AG09319 (cell line): ENCODE data around the gene PDSS2.

Experiments used
- DNase-seq: peaks from one replicate; pipeline ENCODE4 v3.0.0-alpha.2; 2010; ENCODE audit warnings: low read depth; ENCODE audit errors: extremely low read depth
- TF ChIP-seq, protein P1 (sequence below): IDR thresholded peaks from 2 replicates; pipeline ENCODE4 v1.5.1; 2011; ENCODE audit warnings: low read depth, mild to moderate bottlenecking, inconsistent platforms, low read length, moderate library complexity

The PDSS2 gene

DNA sequence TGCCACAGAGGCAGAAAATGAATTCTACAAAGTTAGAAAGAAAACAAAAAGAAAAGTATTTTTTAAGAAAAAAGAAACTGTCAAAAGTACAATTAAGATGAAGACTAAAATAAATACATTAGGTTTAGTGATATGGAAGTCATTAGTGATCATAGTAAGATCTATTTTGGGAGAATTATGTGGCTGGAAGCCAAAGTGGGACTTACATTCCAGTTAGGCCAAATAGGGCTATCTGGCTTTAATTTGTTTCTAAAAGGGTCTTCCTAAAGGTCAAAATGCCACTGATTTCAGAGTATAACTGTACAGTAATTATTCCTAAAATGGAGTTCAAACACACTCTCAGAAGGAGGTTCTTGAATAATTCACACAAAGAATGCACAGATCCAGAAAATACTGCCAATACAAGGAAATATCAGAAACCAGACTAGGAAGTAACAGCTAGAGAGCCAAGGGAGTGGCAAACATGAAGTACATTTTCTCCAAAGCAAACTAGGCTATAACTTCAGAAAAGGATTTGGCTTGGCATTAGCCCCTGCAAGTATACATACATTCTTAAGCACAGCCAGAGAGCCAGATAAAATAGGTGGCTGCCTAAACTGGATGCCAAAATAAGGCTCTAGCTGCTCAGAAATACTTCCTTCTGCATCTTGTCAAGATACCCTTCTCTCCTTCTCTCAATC is 45.3 kb downstream of the PDSS2 start:
- TF ChIP-seq, protein P1, sequence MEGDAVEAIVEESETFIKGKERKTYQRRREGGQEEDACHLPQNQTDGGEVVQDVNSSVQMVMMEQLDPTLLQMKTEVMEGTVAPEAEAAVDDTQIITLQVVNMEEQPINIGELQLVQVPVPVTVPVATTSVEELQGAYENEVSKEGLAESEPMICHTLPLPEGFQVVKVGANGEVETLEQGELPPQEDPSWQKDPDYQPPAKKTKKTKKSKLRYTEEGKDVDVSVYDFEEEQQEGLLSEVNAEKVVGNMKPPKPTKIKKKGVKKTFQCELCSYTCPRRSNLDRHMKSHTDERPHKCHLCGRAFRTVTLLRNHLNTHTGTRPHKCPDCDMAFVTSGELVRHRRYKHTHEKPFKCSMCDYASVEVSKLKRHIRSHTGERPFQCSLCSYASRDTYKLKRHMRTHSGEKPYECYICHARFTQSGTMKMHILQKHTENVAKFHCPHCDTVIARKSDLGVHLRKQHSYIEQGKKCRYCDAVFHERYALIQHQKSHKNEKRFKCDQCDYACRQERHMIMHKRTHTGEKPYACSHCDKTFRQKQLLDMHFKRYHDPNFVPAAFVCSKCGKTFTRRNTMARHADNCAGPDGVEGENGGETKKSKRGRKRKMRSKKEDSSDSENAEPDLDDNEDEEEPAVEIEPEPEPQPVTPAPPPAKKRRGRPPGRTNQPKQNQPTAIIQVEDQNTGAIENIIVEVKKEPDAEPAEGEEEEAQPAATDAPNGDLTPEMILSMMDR: no peak
- DNase-seq: no peak

DNA sequence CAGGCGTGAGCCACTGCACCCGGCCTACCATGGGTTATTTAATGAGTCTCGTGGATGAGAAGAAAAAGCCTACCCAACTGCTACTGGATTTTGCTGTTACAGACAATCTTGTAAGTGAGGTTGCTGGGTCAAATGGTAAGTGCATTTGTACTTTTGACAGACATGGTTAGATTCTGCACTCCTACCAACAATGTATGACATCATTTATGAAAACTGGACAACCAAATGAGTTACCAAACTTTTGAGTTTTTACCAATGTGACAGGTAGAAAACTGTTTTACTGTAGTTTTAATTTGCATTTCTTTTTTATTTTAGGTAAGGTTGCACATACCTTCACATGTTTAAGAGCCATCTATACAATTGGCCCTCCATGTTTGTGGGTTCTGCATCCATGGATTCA is 48.2 kb downstream of the PDSS2 start:
- no peak for DNase-seq
- TF ChIP-seq, protein P1: no peak

DNA sequence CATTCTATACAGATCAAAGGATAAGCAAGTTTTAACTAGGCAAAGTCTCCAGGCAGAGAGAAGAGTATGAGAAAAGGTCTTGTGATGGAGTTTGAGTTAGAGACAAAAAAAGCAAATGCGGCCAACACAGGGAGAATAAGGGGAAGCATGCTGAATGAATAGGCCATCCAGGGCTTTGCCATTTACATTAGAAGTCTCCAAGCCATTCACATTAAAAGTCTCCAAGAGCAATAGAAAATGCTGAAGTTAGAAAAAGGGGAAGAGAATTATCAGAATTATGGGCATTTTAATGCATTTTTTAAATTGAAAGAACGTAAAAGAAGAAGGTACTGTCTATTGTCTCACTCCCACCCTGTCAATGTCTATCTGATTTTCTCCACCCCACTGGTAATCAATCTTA is 49.4 kb downstream of the PDSS2 start:
- TF ChIP-seq, protein P1: no peak
- DNase-seq: no peak

DNA sequence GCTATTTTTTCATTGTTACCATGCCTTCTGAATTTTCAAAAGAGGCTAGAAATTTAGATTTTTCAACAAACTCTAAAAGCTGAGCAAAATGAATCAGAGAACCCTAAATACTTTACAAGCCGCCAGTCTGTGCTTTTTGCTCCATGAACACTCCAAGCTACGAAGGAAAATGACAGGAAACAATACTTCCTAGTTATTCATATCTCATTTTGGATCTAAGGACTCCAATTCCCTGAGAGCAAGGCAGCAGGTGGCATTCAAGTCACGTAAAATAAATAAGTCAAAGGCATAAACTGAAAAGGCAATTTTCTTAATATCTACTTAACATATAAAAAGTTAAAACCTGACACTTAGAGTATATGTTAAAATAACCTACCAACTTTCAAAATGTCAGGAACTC is 50.6 kb downstream of the PDSS2 start:
- DNase-seq: no peak
- TF ChIP-seq, protein P1: no peak

DNA sequence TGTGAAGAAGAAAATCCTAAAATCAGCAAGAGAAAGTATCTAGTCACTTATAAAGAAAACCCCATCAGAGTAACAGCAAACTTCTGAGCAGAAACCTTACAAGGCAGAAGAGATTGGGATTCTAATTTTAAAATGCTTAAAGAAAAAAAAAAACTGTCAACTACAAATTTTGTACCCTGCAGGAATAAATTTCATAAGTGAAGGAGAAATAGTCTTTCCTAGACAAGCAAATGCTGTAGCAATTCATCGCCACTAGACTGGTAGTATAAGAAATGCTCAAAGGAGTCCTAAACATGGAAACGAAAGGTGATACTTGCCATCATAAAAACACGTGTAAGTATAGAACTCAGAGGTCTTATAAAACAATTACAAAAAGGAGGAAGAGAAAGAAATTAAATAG is 54.4 kb downstream of the PDSS2 start:
- TF ChIP-seq, protein P1: no peak
- DNase-seq: no peak

DNA sequence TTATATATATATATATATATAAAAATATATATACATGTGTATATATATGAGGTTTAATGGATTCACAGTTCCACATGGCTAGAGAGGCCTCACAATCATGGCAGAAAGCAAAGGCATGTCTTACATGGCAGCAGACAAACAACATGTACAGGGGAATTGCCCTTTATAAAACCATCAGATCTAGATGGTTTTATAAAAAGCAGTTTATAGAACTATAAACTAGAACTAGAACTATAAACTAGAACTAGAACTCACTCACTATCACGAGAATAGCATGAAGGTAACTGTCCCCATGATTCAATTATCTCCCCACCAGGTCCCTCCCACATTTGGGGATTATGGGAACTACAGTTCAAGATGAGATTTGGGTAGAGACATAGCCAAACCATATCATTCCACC is 56.8 kb downstream of the PDSS2 start:
- TF ChIP-seq, protein P1: no peak
- no peak for DNase-seq

DNA sequence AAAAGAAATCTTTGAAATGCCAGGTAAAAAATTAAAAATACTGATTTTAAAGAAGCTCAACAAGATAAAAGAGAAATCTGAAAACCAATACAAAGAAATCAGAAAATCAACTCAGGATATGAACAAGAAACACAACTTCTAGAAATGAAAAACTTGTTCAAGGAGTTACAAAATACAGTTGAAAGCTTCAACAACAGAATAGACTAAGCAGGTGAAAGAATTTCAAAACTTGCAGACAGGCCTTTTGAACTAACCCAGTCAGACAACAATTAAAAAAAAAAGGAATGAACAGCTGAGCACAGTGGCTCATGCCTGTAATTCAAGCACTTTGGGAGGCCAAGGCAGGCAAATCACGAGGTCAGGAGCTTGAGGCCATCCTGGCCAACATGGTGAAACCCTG is 57.8 kb downstream of the PDSS2 start:
- no peak for DNase-seq
- TF ChIP-seq, protein P1: no peak
